GM21381 (cell line): ENCODE results near the gene PKP4.

Experiments
- ATAC-seq: cut with Tn5 transposase; IDR thresholded peaks from one replicate; pipeline ENCODE4 v1.9.1; 2021; ENCODE audit warnings: mild to moderate bottlenecking, moderate library complexity; ENCODE audit not compliant: unreplicated experiment

The PKP4 gene

GRCh38 chr2:158542577-158542976 is 85.8 kb downstream of the PKP4 start:
- ATAC-seq: no peak

GRCh38 chr2:158543957-158544356 is 87.2 kb downstream of the PKP4 start:
- no peak for ATAC-seq

GRCh38 chr2:158544998-158545397 is 88.2 kb downstream of the PKP4 start:
- no peak for ATAC-seq

GRCh38 chr2:158546412-158547144 is 89.8 kb downstream of the PKP4 start:
- ATAC-seq: peak; percentile 75

- ATAC-seq: no peak
These were observed 96.5 kb downstream of the PKP4 start for GRCh38 chr2:158553257-158553656.

- ATAC-seq: no peak
These were observed 98.2 kb downstream of the PKP4 start for GRCh38 chr2:158554996-158555395.

GRCh38 chr2:158556124-158556523 is 99.4 kb downstream of the PKP4 start:
- no peak for ATAC-seq

- ATAC-seq: no peak
These were observed 101.0 kb downstream of the PKP4 start for GRCh38 chr2:158557752-158558151.

GRCh38 chr2:158559252-158559651 is 102.5 kb downstream of the PKP4 start:
- no peak for ATAC-seq

- ATAC-seq: no peak
These were observed 103.5 kb downstream of the PKP4 start for GRCh38 chr2:158560259-158560658.

GRCh38 chr2:158561054-158561453 is 104.3 kb downstream of the PKP4 start:
- no peak for ATAC-seq

GRCh38 chr2:158567208-158567607 is 110.5 kb downstream of the PKP4 start:
- ATAC-seq: no peak

GRCh38 chr2:158569284-158569683 is 112.5 kb downstream of the PKP4 start:
- ATAC-seq: no peak

GRCh38 chr2:158570869-158571268 is 114.1 kb downstream of the PKP4 start:
- no peak for ATAC-seq

GRCh38 chr2:158573739-158574138 is 117.0 kb downstream of the PKP4 start:
- ATAC-seq: no peak

- ATAC-seq: no peak
These were observed 118.4 kb downstream of the PKP4 start for GRCh38 chr2:158575051-158575635.

- no peak for ATAC-seq
These were observed 120.4 kb downstream of the PKP4 start for GRCh38 chr2:158577141-158577540.

- peak; percentile 91 for ATAC-seq
These were observed 122.1 kb downstream of the PKP4 start for GRCh38 chr2:158578703-158579330.

- no peak for ATAC-seq
These were observed 123.2 kb downstream of the PKP4 start for GRCh38 chr2:158579928-158580327.

- no peak for ATAC-seq
These were observed 124.0 kb downstream of the PKP4 start for GRCh38 chr2:158580760-158581159.

- ATAC-seq: no peak
These were observed 125.9 kb downstream of the PKP4 start for GRCh38 chr2:158582670-158583069.

GRCh38 chr2:158583923-158584322 is 127.2 kb downstream of the PKP4 start:
- no peak for ATAC-seq
